RCC 7860 (cell line): ENCODE data around the gene LTF.

Source experiments
- DNase-seq: peaks from one replicate; pipeline ENCODE4 v3.0.0-alpha.2; 2015; ENCODE audit warnings: low spot score
- FAIRE-seq: peaks from 2 replicates; lab custom pipeline; 2012; peaks lifted over from hg19 to GRCh38; lab: Jason Lieb, UNC

Gene LTF

GRCh38 chr3:46470831-46471230 lies 6.1 kb upstream of the LTF start:
- DNase-seq (no peak), FAIRE-seq (no peak)

GRCh38 chr3:46469680-46470357 lies 5.1 kb upstream of the LTF start:
- DNase-seq = no peak
- no peak for FAIRE-seq

GRCh38 chr3:46468753-46469600 lies 4.3 kb upstream of the LTF start:
- FAIRE-seq = no peak
- DNase-seq = no peak

- DNase-seq (no peak), FAIRE-seq (no peak)
These were observed 2.9 kb upstream of the LTF start for GRCh38 chr3:46467562-46467961.

DNA sequence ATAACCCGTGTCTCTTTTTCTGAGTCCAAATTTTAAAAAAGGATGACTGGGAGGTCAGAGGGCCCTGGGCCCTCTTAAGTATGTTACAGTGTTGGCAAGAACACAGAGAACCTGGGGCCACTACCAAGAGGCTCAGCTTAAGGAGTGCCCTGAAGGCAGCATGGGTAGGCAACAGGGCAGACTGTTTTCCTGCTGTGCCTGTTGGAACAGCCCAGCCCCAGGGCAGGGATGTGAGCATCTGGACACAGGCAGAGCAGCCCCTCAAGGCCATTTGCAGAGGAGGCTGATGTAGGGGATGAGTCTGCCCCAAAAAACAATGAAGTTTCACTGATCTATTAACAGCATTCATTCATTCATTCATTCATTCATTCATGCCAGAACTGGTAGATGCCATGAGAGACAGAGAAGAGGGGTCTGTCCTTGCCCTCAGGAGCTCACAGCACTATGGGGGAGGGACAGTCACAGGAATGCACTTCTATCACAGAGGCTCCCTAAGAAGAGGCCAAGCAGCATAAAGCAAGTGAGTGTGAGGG lies 2.2 kb upstream of the LTF start:
- FAIRE-seq = no peak

GRCh38 chr3:46466273-46466672 lies 1.6 kb upstream of the LTF start:
- FAIRE-seq = no peak

More for the DNA sequence above, 2.2 kb upstream of the LTF start:
- no peak for DNase-seq

GRCh38 chr3:46465196-46465520 lies 453 bp upstream of the LTF start:
- no peak for FAIRE-seq

More at GRCh38 chr3:46466273-46466672, 1.6 kb upstream of the LTF start:
- no peak for DNase-seq

DNA sequence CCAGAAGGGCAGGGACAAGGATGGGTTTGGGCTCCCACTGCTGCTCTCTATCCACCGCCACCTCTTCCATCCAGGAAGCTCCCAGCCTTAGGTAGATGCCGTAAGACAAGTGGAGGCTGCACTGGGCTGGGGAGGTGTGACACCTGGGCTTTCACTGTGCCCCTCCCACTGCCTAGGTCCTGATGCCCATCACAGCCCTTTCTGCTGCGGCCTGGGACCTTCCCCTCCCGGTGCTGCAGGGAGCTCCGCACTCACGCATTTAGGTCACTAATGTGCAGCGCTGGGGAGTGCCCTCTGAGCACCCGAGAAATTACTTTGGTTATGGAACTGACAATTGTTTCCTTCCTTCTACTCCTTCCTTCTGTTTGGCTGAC lies 850 bp downstream of the LTF start:
- FAIRE-seq (no peak), DNase-seq (no peak)

More at GRCh38 chr3:46465196-46465520, 453 bp upstream of the LTF start:
- DNase-seq = no peak

- no peak for FAIRE-seq
- DNase-seq = no peak
These were observed 1.4 kb downstream of the LTF start for GRCh38 chr3:46463120-46463867.

GRCh38 chr3:46462511-46462910 lies 2.2 kb downstream of the LTF start:
- FAIRE-seq = no peak
- DNase-seq = no peak

GRCh38 chr3:46462111-46462510 lies 2.6 kb downstream of the LTF start:
- no peak for FAIRE-seq
- no peak for DNase-seq

DNA sequence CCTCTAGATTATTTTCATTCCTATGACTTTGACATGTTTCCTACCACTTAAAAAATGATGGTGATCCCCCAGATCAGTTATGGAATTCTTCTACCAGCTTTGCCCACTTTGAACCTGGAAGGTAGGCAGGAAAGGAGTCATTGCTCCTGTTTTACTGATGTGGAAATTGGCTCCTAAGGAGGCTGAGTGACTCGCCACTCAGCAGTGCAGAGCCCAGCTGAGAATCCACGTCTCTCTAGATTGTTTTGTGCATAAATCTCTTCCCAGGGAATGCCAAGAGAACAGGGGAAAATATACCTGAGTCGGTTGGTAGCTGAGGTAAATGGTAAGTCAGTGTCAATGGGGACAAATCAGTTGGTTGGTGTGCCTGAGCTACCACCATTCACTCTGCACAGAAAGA lies 4.7 kb downstream of the LTF start:
- FAIRE-seq = no peak
- DNase-seq = no peak

DNA sequence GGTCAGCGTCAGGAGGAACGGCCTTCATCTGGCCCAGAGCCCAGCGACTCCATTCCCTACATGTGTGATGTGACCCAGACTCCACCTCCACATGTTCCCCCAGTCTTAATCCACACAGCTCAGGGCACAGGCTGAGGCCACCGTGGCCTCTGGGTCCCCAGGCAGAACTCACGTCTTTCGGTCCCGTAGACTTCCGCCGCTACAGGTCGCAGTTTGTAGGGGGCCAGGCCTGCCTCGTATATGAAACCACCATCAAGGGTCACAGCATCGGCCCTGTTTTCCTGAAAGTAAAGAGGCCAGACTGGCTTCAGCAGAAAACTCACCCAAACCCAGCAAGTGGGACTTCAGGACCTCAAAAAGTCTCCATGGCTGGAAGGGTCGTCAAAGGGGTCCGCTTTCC lies 8.6 kb downstream of the LTF start:
- DNase-seq (no peak), FAIRE-seq (no peak)

DNA sequence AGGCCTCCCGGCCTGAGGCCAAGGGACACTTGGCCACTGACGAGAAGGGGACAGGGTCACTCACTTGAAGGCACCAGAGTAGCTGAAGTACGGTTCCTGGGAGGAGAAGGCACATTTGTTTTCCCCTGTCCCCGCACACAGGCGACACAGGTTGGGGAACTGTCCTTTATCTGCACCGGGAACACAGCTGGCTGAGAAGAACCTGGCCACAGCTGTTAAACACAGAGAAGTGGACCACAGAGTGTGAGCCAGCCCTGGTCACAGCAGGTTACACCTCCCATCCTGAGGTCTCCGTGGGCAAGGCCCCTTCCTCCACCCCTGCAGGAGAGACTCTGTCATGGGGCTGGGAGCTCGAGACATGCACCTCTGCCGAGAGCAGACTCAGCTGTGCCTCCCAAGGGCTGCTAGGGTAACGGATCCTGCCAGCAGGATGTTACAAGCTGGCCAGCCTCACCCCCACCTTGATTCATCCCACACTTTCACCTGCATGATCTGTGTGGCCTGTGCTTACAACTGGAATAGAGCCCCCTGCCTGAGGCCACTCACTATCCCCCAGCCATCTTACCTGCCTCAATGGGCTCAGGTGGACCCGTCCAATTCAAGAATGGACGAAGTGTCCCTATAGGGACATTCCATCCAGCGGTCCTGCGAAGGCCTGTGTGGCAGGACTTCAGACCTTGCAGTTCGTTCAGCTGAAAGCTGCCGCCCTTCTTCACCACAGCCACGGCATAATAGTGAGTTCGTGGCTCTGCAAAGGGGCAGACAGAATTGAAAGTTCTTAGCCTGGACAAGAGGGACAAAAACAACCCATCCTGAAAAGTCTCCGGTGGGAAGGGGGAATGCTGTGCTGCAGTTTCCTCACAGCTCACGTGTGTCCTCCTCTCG lies 9.2 kb downstream of the LTF start:
- FAIRE-seq (no peak), DNase-seq (no peak)

DNA sequence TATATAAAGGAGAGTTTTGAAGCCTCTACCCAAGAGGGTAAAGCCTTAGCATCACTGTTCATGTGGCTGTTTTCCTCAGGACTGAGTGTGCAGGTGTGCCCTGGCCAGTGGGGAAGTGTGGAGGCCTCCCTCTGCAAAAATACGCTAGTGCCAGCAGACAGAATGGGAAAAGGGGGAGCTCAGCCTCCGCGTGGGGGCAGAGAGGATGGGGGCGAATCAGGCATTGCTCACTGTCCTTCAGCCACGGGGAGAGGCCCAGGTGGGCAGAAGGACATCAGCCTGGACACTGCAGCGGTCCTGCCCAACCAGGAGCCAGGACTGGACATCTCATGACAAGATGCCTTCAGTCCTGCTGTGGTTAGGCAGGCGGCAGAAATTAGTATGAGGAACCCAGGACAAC lies 10.1 kb downstream of the LTF start:
- no peak for FAIRE-seq

GRCh38 chr3:46454209-46454595 lies 10.5 kb downstream of the LTF start:
- no peak for DNase-seq
- FAIRE-seq = no peak

More for the DNA sequence above, 10.1 kb downstream of the LTF start:
- DNase-seq = no peak

- DNase-seq (no peak), FAIRE-seq (no peak)
These were observed 11.0 kb downstream of the LTF start for GRCh38 chr3:46453526-46454208.

DNA sequence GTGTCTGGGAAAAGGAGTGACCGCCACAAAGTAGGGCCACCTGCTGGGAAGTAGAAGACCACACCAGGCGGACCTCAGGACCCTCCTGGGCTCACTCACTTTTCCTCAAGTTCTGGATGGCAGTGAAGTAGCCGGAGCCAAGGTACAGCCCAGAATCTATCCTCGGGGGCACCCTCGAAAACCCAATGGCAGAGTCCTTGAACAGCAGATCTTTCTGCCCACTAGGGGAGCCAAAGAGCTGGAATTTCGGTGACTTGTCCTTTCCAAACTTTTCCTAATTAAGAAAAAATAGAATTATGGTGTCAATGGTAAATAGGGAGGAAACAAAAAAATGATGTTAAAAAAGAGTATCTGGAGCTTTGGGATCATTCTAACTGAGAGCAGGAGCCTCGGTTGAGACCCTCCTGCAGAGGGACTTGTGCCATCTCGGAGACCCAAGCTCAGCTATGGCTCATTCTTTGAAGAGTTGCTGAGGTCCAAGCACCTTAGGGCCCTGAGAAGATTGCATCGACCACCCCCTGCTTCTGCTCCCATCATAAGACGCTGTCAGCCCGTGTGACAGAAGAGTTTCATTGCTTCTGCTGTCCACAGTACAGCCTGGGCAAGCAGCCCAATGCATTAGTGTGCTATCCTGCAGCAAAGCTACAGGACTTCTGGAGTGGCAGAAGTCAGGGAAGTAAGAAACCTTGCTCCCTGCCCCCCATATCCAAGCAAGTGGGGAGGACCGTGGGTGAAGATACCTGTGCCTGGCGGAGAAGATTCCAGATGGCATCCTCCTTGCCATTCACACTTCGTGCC lies 14.8 kb downstream of the LTF start:
- FAIRE-seq = no peak
- DNase-seq = no peak

DNA sequence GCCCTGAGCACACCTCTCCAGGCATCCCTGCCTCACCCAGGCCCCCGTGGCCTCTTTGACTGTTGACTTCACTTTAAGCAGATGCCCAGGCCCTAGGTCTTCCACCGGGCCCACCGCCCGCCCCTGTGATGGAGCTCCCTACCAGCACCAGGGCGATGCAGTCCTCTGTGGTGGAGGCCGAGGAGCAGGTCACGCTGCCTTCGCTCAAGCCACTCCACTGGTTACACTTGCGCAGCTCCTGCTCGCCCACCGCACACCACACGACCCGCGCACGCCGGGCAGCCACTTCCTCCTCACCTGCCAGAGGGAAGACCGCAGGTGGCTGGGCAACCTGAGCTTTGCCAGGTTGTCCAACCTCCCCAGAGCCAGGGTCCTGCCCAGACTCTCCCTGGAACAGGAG lies 16.0 kb downstream of the LTF start:
- FAIRE-seq = no peak

More for the DNA sequence above, 16.0 kb downstream of the LTF start:
- DNase-seq = no peak
